Suprapubic skin (tissue), 4 donors: ENCODE measurements around the gene SCN4B. TPM values are rescaled to one million over a fixed set of nuclear protein-coding genes. Genes with fewer than 3 reads are reported as not detected.

ENCODE experiments used
- DNase-seq, 2 donors: peaks; one replicate each; pipeline ENCODE4 v3.0.0-alpha.2; 2019; ENCODE audit warnings: low spot score in 2 of 2
- H3K27ac ChIP-seq: fragments of 200-600 bp; sonication (generic); one replicate; pipeline ENCODE4 v1.5.1; 2019
- H3K27me3 ChIP-seq: fragments of 200-600 bp; sonication (generic); one replicate; pipeline ENCODE4 v1.5.1; 2019
- H3K36me3 ChIP-seq: fragments of 200-600 bp; sonication (generic); one replicate; pipeline ENCODE4 v1.5.1; 2019
- H3K4me1 ChIP-seq: fragments of 200-600 bp; sonication (generic); one replicate; pipeline ENCODE4 v1.5.1; 2019
- H3K4me3 ChIP-seq: fragments of 200-600 bp; sonication (generic); one replicate; pipeline ENCODE4 v1.5.1; 2019; ENCODE audit warnings: mild to moderate bottlenecking
- H3K9me3 ChIP-seq: fragments of 200-600 bp; sonication (generic); one replicate; pipeline ENCODE4 v1.5.1; 2019
- EP300 ChIP-seq: sonication (generic); formaldehyde crosslinking; IDR thresholded peaks from one replicate; pipeline ENCODE4 v1.6.1; 2017; ENCODE audit warnings: antibody characterized with exemption
- POLR2A ChIP-seq, 2 donors: fragments of 450-650 bp; IDR thresholded peaks; one replicate each; pipeline ENCODE4 v1.6.1; 2017; ENCODE audit warnings: antibody characterized with exemption in 2 of 2, mild to moderate bottlenecking in 2 of 2, moderate library complexity in 2 of 2
- POLR2AphosphoS5 ChIP-seq, 3 donors: sonication (generic); formaldehyde crosslinking; IDR thresholded peaks; one replicate each; pipeline ENCODE4 v1.6.1; 2017; ENCODE audit warnings: antibody characterized with exemption in 3 of 3
- WGBS: methylation state at CpG from one replicate; pipeline ENCODE4 v1.1.5; 2018; 5-methylcytosine and 5-hydroxymethylcytosine counted together
- total RNA-seq, 4 donors: library from RNA; depleted of rRNA; stranded (reverse); fragments of >200 nt; gene quantifications; one replicate each; pipeline ENCODE4 v1.1.0, GENCODE V29; 2016
- TF ChIP-seq, protein P1 (sequence below), 2 donors: fragments of 200-600 bp in 1 of 2; fragments of 450-650 bp in 1 of 2; sonication (generic) in 1 of 2; IDR thresholded peaks; one replicate each; pipeline ENCODE4 v1.5.1; 2016 to 2019; ENCODE audit warnings: antibody characterized with exemption in 2 of 2, mild to moderate bottlenecking in 1 of 2, moderate library complexity in 1 of 2

SCN4B gene
- total RNA-seq, 4 donors from 2014 or later: 1.5 to 1.8 (median 1.5) TPM

DNA sequence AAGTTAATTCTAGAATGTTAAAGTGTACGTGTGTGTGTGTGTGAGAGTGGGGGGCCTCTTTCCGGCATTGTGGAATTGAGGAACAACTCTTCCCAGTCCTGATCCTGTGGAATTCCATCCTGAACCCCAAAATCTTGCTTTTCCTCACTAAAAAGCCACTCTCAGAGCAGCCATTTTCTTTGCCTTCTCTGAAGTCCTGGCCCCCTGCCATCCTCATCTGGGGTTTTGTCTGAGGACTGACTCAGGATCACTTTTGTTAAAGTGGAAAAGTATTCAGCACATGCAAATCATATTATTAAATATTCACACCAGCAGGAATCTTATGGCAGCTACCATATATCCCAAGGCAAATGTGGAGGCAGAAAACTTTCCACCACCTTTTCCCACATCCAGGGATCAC lies 3.8 kb downstream of the SCN4B start:
- 80% methylated on average over 2 of the region's 2 CpGs for WGBS
- no peak overlapping the region for H3K27ac ChIP-seq
- peaks cover 37% of the 10 kb centered on the region for H3K4me1 ChIP-seq

DNA sequence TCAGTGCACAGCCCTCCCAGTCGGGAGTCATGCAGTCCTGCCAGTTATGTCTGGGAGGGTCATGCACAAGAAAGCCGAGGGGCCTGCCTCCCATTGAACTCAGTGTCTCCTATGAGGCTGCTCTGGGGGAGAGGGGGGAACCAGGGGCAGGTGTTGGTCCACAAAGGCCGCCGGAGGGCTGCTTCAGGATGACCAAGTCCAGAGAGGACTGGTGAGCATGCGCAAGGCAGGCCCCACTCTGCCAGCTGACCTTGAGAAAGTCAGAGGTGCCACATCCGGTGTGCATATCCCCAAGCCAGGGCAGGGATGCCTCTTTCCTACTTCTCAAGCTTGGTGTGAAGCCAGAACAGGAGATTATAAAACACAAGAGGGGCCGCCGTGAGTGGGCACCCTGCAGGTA lies 4.4 kb downstream of the SCN4B start:
- Histone ChIP-seq H3K27me3 (peaks cover 13% of the 10 kb centered on the region), H3K36me3 (no peaks in the 10 kb centered on the region), H3K4me1 (peaks cover 33% of the 10 kb centered on the region), H3K27ac (no peak overlapping the region), H3K9me3 (no peaks in the 10 kb centered on the region), H3K4me3 (no peak overlapping the region)
- DNase-seq: no peak
- no peak for TF ChIP-seq POLR2A (IDR thresholded peaks at IDR 0.05)
- no peak for TF ChIP-seq POLR2AphosphoS5 (IDR thresholded peaks at IDR 0.05)
- TF ChIP-seq EP300: no peak
- TF ChIP-seq, protein P1, sequence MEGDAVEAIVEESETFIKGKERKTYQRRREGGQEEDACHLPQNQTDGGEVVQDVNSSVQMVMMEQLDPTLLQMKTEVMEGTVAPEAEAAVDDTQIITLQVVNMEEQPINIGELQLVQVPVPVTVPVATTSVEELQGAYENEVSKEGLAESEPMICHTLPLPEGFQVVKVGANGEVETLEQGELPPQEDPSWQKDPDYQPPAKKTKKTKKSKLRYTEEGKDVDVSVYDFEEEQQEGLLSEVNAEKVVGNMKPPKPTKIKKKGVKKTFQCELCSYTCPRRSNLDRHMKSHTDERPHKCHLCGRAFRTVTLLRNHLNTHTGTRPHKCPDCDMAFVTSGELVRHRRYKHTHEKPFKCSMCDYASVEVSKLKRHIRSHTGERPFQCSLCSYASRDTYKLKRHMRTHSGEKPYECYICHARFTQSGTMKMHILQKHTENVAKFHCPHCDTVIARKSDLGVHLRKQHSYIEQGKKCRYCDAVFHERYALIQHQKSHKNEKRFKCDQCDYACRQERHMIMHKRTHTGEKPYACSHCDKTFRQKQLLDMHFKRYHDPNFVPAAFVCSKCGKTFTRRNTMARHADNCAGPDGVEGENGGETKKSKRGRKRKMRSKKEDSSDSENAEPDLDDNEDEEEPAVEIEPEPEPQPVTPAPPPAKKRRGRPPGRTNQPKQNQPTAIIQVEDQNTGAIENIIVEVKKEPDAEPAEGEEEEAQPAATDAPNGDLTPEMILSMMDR (IDR thresholded peaks at IDR 0.05): no peak
- 58% methylated on average over 4 of the region's 8 CpGs for WGBS

More for the DNA sequence above, 3.8 kb downstream of the SCN4B start:
- Histone ChIP-seq H3K9me3 (no peaks in the 10 kb centered on the region), H3K4me3 (no peak overlapping the region), H3K27me3 (peaks cover 19% of the 10 kb centered on the region), H3K36me3 (no peaks in the 10 kb centered on the region)
- TF ChIP-seq POLR2A (IDR thresholded peaks at IDR 0.05): no peak
- TF ChIP-seq, protein P1 (IDR thresholded peaks at IDR 0.05): no peak
- DNase-seq: no peak

DNA sequence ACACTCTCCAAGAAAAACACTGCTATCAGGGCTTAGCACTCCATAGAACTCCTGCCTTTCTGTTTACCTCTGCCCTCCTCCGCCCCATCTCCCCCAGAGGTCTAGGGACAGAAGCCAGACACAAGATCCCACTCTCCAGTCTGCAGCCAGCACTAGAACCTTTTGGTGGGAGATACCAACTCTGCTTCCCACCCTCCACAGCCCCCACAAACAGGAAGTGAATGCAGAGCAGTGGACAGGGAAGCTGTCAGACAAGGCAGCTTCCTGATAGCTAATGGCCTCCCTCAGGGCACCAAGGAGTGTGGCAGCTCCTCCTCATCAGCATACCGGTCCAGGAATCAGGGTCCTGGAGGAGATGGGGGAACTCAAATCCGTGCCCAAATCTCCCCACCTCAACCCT lies 5.1 kb downstream of the SCN4B start:
- no peak for DNase-seq
- no peak overlapping the region for H3K4me3 ChIP-seq
- H3K27me3 ChIP-seq: peaks cover 5% of the 10 kb centered on the region
- peaks cover 30% of the 10 kb centered on the region for H3K4me1 ChIP-seq
- no peak overlapping the region for H3K27ac ChIP-seq
- no peaks in the 10 kb centered on the region for H3K9me3 ChIP-seq
- H3K36me3 ChIP-seq: no peaks in the 10 kb centered on the region
- TF ChIP-seq POLR2A (IDR thresholded peaks at IDR 0.05): no peak
- TF ChIP-seq, protein P1 (IDR thresholded peaks at IDR 0.05): no peak
- no peak for TF ChIP-seq EP300
- no peak for TF ChIP-seq POLR2AphosphoS5 (IDR thresholded peaks at IDR 0.05)
- 60% methylated on average over 3 of the region's 3 CpGs for WGBS

DNA sequence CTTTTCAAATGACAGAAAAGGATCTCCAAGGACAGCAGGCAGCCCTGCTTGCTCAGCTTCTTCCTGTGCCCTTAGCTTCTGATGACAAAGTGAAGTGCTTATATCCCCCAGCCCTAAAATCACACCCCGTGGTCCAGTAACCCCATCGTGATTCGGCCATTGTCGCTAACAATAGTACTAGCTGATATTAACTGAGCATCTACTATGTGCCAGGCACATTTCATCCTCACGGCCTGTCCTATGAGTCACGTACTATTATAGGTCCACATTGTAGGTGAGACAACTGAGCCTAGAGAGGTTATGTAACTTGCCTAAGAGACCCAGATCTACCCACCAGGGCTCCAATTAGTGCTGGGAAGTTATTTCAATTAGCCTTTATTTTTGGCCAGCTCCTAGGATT lies 6.1 kb downstream of the SCN4B start:
- Histone ChIP-seq H3K9me3 (no peaks in the 10 kb centered on the region), H3K4me3 (no peak overlapping the region), H3K36me3 (no peaks in the 10 kb centered on the region), H3K27me3 (peaks cover 3% of the 10 kb centered on the region), H3K4me1 (peaks cover 29% of the 10 kb centered on the region), H3K27ac (no peak overlapping the region)
- WGBS: 83% methylated on average over 6 of the region's 6 CpGs
- TF ChIP-seq EP300 (no peak), POLR2AphosphoS5 (IDR thresholded peaks at IDR 0.05) (no peak), POLR2A (IDR thresholded peaks at IDR 0.05) (no peak)
- DNase-seq: no peak

DNA sequence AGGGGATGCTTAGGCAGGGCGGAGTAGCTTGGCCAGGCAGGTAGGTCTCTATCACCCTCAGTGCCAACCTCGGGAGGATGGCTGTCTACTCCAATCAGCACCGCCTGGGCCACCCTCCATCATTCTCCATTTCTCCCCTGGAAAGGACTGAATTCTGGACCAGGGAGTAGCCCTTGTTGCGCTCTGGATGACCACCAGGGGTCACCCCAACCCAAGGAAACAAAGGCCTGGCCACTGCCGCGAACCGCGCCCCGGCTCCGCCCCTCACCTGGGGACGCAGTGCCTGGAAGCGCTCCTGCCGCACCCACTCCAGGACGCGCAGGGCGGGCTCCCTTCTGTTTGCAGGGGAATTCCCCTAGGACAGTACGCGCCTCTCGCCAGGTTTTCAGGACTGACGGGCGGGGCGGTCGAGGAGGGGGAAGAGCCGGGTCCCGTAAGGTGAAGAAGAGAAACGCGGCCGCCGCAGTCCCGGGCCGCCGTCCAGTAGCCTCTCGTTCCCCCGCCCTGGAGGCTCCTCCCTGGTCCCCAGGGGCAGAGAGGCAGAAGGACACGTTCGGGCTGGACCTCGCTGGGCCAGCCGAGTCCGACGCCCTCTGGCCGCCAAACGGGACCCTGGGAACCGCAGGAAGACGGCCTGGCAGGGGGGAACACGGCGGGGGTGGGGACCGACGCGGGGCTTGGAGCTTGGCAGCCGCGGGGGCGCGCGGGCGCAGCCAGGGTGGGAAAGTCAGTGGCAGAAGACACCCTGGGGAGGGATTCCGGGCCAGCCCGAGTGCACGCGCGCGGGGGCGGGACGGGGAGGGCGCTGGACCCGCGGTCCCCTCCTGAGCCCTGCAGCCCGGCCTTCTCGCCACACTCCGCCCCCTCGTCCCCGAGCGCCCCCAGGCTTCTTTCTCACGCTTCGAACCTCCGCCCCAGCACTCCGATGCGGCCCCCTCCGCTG lies 7.1 kb downstream of the SCN4B start:
- TF ChIP-seq POLR2AphosphoS5 (IDR thresholded peaks at IDR 0.05): peak in 2 of 3 donors; percentile 31 to 48
- no peak for TF ChIP-seq POLR2A (IDR thresholded peaks at IDR 0.05)
- TF ChIP-seq, protein P1 (IDR thresholded peaks at IDR 0.05): peak; percentile 85 to 90
- Histone ChIP-seq H3K36me3 (no peaks in the 10 kb centered on the region), H3K4me1 (peaks cover 29% of the 10 kb centered on the region), H3K9me3 (no peaks in the 10 kb centered on the region), H3K27ac (no peak overlapping the region), H3K4me3 (peak overlapping the region; percentile 57), H3K27me3 (peaks cover 10% of the 10 kb centered on the region)
- 2% methylated on average over 60 of the region's 78 CpGs for WGBS
- DNase-seq: peak; percentile 92 to 93
